Measurements from ENCODE around the gene LAPTM4A. TPM values are rescaled to one million over a fixed set of nuclear protein-coding genes. Genes with fewer than 3 reads are reported as not detected.
A peak's percentile ranks its signal among the peaks of the same experiment; 100 is the strongest.

Gene LAPTM4A
- total and polyA plus RNA-seq, 2 experiments from 2014 or later: 255 to 455 TPM

GRCh38 chr2:20062615-20063545, 11.5 kb upstream of the LAPTM4A start:
- H3K79me2 ChIP-seq: no peaks in the 10 kb centered on the region
- no peak overlapping the region for H2AFZ ChIP-seq
- peak overlapping the region; percentile 56 for H3K4me2 ChIP-seq
- no peak overlapping the region for H3K4me3 ChIP-seq
- H3K9me2 ChIP-seq (replicated peaks; ENCODE audit: insufficient read depth): no peaks in the 10 kb centered on the region
- H4K20me1 ChIP-seq (ENCODE audit: insufficient read depth, poor library complexity, severe bottlenecking): no peaks in the 10 kb centered on the region
- peak overlapping the region; percentile 68 for H3K27ac ChIP-seq
- peaks cover 16% of the 10 kb centered on the region for H3K4me1 ChIP-seq (ENCODE audit: insufficient read depth)
- 69% methylated on average over 11 of the region's 11 CpGs for WGBS (ENCODE audit: low lambda C conversion rate, missing lambda C conversion rate)
- no peaks in the 10 kb centered on the region for H3K36me3 ChIP-seq (replicated peaks; ENCODE audit: insufficient read depth, low read depth)
- DNase-seq (ENCODE audit: low spot score): peak; percentile 53
- TF ChIP-seq EZH2phosphoT487 (IDR thresholded peaks at IDR 0.05; ENCODE audit: low read depth, severe bottlenecking, unreplicated experiment) (no peak), EZH2 (IDR thresholded peaks at IDR 0.05; ENCODE audit: borderline replicate concordance) (no peak), CTCF (IDR thresholded peaks at IDR 0.05; ENCODE audit: poor library complexity) (no peak)
- H3K27me3 ChIP-seq: no peaks in the 10 kb centered on the region
- no peaks in the 10 kb centered on the region for H3K9me3 ChIP-seq (ENCODE audit: low read depth)

- Histone ChIP-seq H2AFZ (no peak overlapping the region), H4K20me1 (ENCODE audit: insufficient read depth, poor library complexity, severe bottlenecking) (no peaks in the 10 kb centered on the region), H3K9me2 (replicated peaks; ENCODE audit: insufficient read depth) (no peaks in the 10 kb centered on the region), H3K4me3 (no peak overlapping the region), H3K9me3 (ENCODE audit: low read depth) (no peaks in the 10 kb centered on the region), H3K27me3 (no peaks in the 10 kb centered on the region), H3K36me3 (replicated peaks; ENCODE audit: insufficient read depth, low read depth) (no peaks in the 10 kb centered on the region), H3K4me1 (ENCODE audit: insufficient read depth) (peaks cover 16% of the 10 kb centered on the region), H3K79me2 (no peaks in the 10 kb centered on the region), H3K27ac (peak overlapping the region; percentile 68), H3K4me2 (no peak overlapping the region)
- DNase-seq (ENCODE audit: low spot score): no peak
- 98% methylated on average over 5 of the region's 5 CpGs for WGBS (ENCODE audit: low lambda C conversion rate, missing lambda C conversion rate)
- TF ChIP-seq CTCF (IDR thresholded peaks at IDR 0.05; ENCODE audit: poor library complexity): no peak
- no peak for TF ChIP-seq EZH2 (IDR thresholded peaks at IDR 0.05; ENCODE audit: borderline replicate concordance)
- no peak for TF ChIP-seq EZH2phosphoT487 (IDR thresholded peaks at IDR 0.05; ENCODE audit: low read depth, severe bottlenecking, unreplicated experiment)
These were observed 10.5 kb upstream of the LAPTM4A start for GRCh38 chr2:20061940-20062339.

GRCh38 chr2:20061476-20061875, 10.0 kb upstream of the LAPTM4A start:
- no peak overlapping the region for H2AFZ ChIP-seq
- H4K20me1 ChIP-seq (ENCODE audit: insufficient read depth, poor library complexity, severe bottlenecking): no peaks in the 10 kb centered on the region
- no peaks in the 10 kb centered on the region for H3K9me2 ChIP-seq (replicated peaks; ENCODE audit: insufficient read depth)
- H3K4me3 ChIP-seq: no peak overlapping the region
- DNase-seq (ENCODE audit: low spot score): no peak
- H3K4me2 ChIP-seq: no peak overlapping the region
- TF ChIP-seq EZH2 (IDR thresholded peaks at IDR 0.05; ENCODE audit: borderline replicate concordance) (no peak), CTCF (IDR thresholded peaks at IDR 0.05; ENCODE audit: poor library complexity) (no peak), EZH2phosphoT487 (IDR thresholded peaks at IDR 0.05; ENCODE audit: low read depth, severe bottlenecking, unreplicated experiment) (no peak)
- H3K79me2 ChIP-seq: no peaks in the 10 kb centered on the region
- H3K4me1 ChIP-seq (ENCODE audit: insufficient read depth): peaks cover 14% of the 10 kb centered on the region
- H3K9me3 ChIP-seq (ENCODE audit: low read depth): no peaks in the 10 kb centered on the region
- 85% methylated on average over 3 of the region's 3 CpGs for WGBS (ENCODE audit: low lambda C conversion rate, missing lambda C conversion rate)
- H3K27me3 ChIP-seq: no peaks in the 10 kb centered on the region
- no peak overlapping the region for H3K27ac ChIP-seq
- H3K36me3 ChIP-seq (replicated peaks; ENCODE audit: insufficient read depth, low read depth): no peaks in the 10 kb centered on the region
